ENCODE results near the gene EXD3.

DNA sequence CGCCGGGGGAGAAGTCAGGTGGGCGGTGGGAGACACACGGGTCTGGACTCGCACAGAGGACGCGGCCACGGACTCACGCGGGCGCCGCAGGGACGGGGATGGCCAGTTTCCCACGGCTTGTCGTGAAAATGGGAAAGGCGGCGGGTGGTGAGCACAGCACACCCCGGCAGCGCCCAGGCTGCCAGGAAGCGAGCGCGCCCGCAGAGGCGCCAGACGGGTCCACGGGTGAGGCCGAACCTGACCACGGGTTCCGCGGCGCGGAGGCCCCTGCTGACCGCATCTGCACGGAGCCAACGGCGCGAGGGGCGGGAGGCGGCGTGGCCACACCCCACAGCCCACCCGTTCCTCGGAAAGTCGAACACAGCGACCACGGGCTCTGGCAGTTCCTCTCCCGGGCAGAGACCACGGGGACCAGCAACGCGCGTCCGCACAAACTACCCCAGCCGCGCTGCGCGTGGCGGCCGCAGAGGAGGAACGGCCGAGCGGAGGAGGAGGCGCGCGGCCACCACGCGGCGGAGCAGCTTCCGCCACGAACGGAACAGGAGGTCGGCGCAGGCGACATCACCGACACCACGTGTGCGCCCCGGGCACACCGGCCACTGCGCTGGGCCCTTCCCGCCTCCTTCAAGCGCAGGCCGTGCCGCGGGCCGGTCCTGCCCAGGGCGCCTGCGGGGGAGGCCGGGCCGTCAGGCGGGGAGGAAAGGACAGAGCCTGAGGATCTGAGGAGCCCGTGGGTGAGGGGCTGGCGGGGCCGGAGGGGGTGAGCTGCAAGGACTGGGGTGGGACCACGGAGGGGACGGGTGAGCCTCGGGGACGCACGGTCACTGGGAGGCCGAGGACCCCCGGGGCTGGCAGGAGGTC, 5.6 kb downstream of the EXD3 start:
- TF ChIP-seq, protein P1, sequence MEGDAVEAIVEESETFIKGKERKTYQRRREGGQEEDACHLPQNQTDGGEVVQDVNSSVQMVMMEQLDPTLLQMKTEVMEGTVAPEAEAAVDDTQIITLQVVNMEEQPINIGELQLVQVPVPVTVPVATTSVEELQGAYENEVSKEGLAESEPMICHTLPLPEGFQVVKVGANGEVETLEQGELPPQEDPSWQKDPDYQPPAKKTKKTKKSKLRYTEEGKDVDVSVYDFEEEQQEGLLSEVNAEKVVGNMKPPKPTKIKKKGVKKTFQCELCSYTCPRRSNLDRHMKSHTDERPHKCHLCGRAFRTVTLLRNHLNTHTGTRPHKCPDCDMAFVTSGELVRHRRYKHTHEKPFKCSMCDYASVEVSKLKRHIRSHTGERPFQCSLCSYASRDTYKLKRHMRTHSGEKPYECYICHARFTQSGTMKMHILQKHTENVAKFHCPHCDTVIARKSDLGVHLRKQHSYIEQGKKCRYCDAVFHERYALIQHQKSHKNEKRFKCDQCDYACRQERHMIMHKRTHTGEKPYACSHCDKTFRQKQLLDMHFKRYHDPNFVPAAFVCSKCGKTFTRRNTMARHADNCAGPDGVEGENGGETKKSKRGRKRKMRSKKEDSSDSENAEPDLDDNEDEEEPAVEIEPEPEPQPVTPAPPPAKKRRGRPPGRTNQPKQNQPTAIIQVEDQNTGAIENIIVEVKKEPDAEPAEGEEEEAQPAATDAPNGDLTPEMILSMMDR (IDR thresholded peaks at IDR 0.05): no peak
- no peak for TF ChIP-seq POLR2A (IDR thresholded peaks at IDR 0.05)
